Muscle layer of duodenum (tissue), 2 donors: ENCODE measurements around the gene INPP4A.

Experiments
- H3K27ac ChIP-seq: one replicate; pipeline ENCODE4 v1.7.0; 2013; ENCODE audit warnings: mild to moderate bottlenecking, low read length
- H3K27me3 ChIP-seq: one replicate; pipeline ENCODE4 v1.7.0; 2013; ENCODE audit warnings: low read depth, mild to moderate bottlenecking, control low read depth, low read length
- H3K36me3 ChIP-seq, 2 donors: one replicate each; pipeline ENCODE4 v1.7.0; 2013; ENCODE audit warnings: low read length in 2 of 2, control low read depth in 1 of 2, mild to moderate bottlenecking in 1 of 2; ENCODE audit not compliant: insufficient read depth in 2 of 2, control insufficient read depth in 1 of 2
- H3K4me1 ChIP-seq, 2 donors: one replicate each; pipeline ENCODE4 v1.7.0; 2013; ENCODE audit warnings: low read length in 2 of 2, mild to moderate bottlenecking in 2 of 2, control low read depth in 1 of 2, moderate library complexity in 1 of 2; ENCODE audit not compliant: insufficient read depth in 2 of 2, control insufficient read depth in 1 of 2
- H3K4me3 ChIP-seq, 2 donors: one replicate each; pipeline ENCODE4 v1.7.0; 2013; ENCODE audit warnings: low read length in 2 of 2, low read depth in 1 of 2, mild to moderate bottlenecking in 1 of 2
- H3K9me3 ChIP-seq, 2 donors: one replicate each; pipeline ENCODE4 v1.7.0; 2013; ENCODE audit warnings: low read length in 2 of 2, control low read depth in 1 of 2, mild to moderate bottlenecking in 1 of 2; ENCODE audit not compliant: control insufficient read depth in 1 of 2
- donor health status: healthy.

The INPP4A gene

GRCh38 chr2:98564541-98565132 is 120.0 kb downstream of the INPP4A start:
- H3K4me1 ChIP-seq, result peaks cover 0 to 26% of the 10 kb centered on the region in 2 donors
- H3K36me3 ChIP-seq, result peaks cover 44 to 64% of the 10 kb centered on the region in 2 donors

GRCh38 chr2:98565286-98565860 is 120.7 kb downstream of the INPP4A start:
- Histone ChIP-seq H3K4me3 (no peak overlapping the region), H3K27me3 (no peaks in the 10 kb centered on the region), H3K27ac (no peak overlapping the region), H3K36me3 (peaks cover 50 to 71% of the 10 kb centered on the region in 2 donors), H3K4me1 (peaks cover 0 to 20% of the 10 kb centered on the region in 2 donors), H3K9me3 (no peaks in the 10 kb centered on the region)

More at GRCh38 chr2:98564541-98565132, 120.0 kb downstream of the INPP4A start:
- Histone ChIP-seq H3K9me3 (no peaks in the 10 kb centered on the region), H3K27me3 (no peaks in the 10 kb centered on the region), H3K4me3 (no peak overlapping the region), H3K27ac (no peak overlapping the region)

- Histone ChIP-seq H3K4me1 (peaks cover 0 to 14% of the 10 kb centered on the region in 2 donors), H3K27me3 (no peaks in the 10 kb centered on the region)
These were observed 121.3 kb downstream of the INPP4A start for GRCh38 chr2:98565941-98566340.

GRCh38 chr2:98568161-98568956 is 123.7 kb downstream of the INPP4A start:
- Histone ChIP-seq H3K27ac (no peak overlapping the region), H3K36me3 (peaks cover 61 to 99% of the 10 kb centered on the region in 2 donors), H3K9me3 (no peaks in the 10 kb centered on the region), H3K4me3 (no peak overlapping the region), H3K4me1 (peaks cover 0 to under 1% of the 10 kb centered on the region in 2 donors), H3K27me3 (no peaks in the 10 kb centered on the region)

More at GRCh38 chr2:98565941-98566340, 121.3 kb downstream of the INPP4A start:
- no peak overlapping the region for H3K4me3 ChIP-seq
- no peak overlapping the region for H3K27ac ChIP-seq
- no peaks in the 10 kb centered on the region for H3K9me3 ChIP-seq
- peaks cover 55 to 77% of the 10 kb centered on the region in 2 donors for H3K36me3 ChIP-seq

GRCh38 chr2:98569197-98569793 is 124.6 kb downstream of the INPP4A start:
- Histone ChIP-seq H3K4me1 (no peaks in the 10 kb centered on the region), H3K27ac (no peak overlapping the region), H3K36me3 (peaks cover 64 to 98% of the 10 kb centered on the region in 2 donors), H3K27me3 (no peaks in the 10 kb centered on the region), H3K4me3 (no peak overlapping the region), H3K9me3 (no peaks in the 10 kb centered on the region)

GRCh38 chr2:98569915-98570314 is 125.3 kb downstream of the INPP4A start:
- Histone ChIP-seq H3K27me3 (no peaks in the 10 kb centered on the region), H3K4me1 (no peaks in the 10 kb centered on the region), H3K4me3 (no peak overlapping the region), H3K9me3 (no peaks in the 10 kb centered on the region), H3K27ac (no peak overlapping the region), H3K36me3 (peaks cover 66 to 98% of the 10 kb centered on the region in 2 donors)

- H3K36me3 ChIP-seq, result peaks cover 66 to 98% of the 10 kb centered on the region in 2 donors
These were observed 125.7 kb downstream of the INPP4A start for GRCh38 chr2:98570356-98570755.

GRCh38 chr2:98571121-98571701 is 126.6 kb downstream of the INPP4A start:
- no peaks in the 10 kb centered on the region for H3K4me1 ChIP-seq
- no peaks in the 10 kb centered on the region for H3K9me3 ChIP-seq
- no peaks in the 10 kb centered on the region for H3K27me3 ChIP-seq
- no peak overlapping the region for H3K4me3 ChIP-seq
- H3K27ac ChIP-seq, result no peak overlapping the region
- peaks cover 65 to 96% of the 10 kb centered on the region in 2 donors for H3K36me3 ChIP-seq

More at GRCh38 chr2:98570356-98570755, 125.7 kb downstream of the INPP4A start:
- Histone ChIP-seq H3K4me3 (no peak overlapping the region), H3K4me1 (no peaks in the 10 kb centered on the region), H3K9me3 (no peaks in the 10 kb centered on the region), H3K27ac (no peak overlapping the region), H3K27me3 (no peaks in the 10 kb centered on the region)

- Histone ChIP-seq H3K36me3 (peaks cover 59 to 95% of the 10 kb centered on the region in 2 donors), H3K27me3 (no peaks in the 10 kb centered on the region), H3K9me3 (no peaks in the 10 kb centered on the region), H3K4me3 (no peak overlapping the region), H3K27ac (no peak overlapping the region), H3K4me1 (no peaks in the 10 kb centered on the region)
These were observed 127.1 kb downstream of the INPP4A start for GRCh38 chr2:98571796-98572195.

- Histone ChIP-seq H3K4me3 (no peak overlapping the region), H3K9me3 (no peaks in the 10 kb centered on the region), H3K4me1 (no peaks in the 10 kb centered on the region), H3K27me3 (no peaks in the 10 kb centered on the region), H3K36me3 (peaks cover 55 to 95% of the 10 kb centered on the region in 2 donors), H3K27ac (no peak overlapping the region)
These were observed 127.6 kb downstream of the INPP4A start for GRCh38 chr2:98572211-98572610.

- H3K4me3 ChIP-seq, result no peak overlapping the region
- peaks cover 55 to 95% of the 10 kb centered on the region in 2 donors for H3K36me3 ChIP-seq
- no peaks in the 10 kb centered on the region for H3K27me3 ChIP-seq
These were observed 128.0 kb downstream of the INPP4A start for GRCh38 chr2:98572676-98573075.

More at GRCh38 chr2:98572676-98573075, 128.0 kb downstream of the INPP4A start:
- no peaks in the 10 kb centered on the region for H3K9me3 ChIP-seq
- H3K4me1 ChIP-seq, result no peaks in the 10 kb centered on the region
- H3K27ac ChIP-seq, result no peak overlapping the region
